NB4 (cell line): ENCODE data around the gene TMEM59L.

Experiments used
- DNase-seq: peaks from one replicate; pipeline ENCODE4 v3.0.0; 2010; ENCODE audit warnings: low read depth
- H3K4me3 ChIP-seq: one replicate; pipeline ENCODE4 v1.5.1; 2011; ENCODE audit warnings: mild to moderate bottlenecking, low read depth, low read length, moderate library complexity
- CTCF ChIP-seq: IDR thresholded peaks from one replicate; pipeline ENCODE4 v1.5.1; 2012; ENCODE audit warnings: low read depth, low read length
- MAX ChIP-seq: IDR thresholded peaks from 2 replicates; pipeline ENCODE4 v1.6.1; 2011; ENCODE audit warnings: low read depth, low read length
- MYC ChIP-seq: IDR thresholded peaks from 2 replicates; pipeline ENCODE4 v1.6.1; 2011; ENCODE audit warnings: low read depth, low read length
- POLR2A ChIP-seq: IDR thresholded peaks from 2 replicates; pipeline ENCODE4 v1.6.1; 2011; ENCODE audit warnings: mild to moderate bottlenecking; ENCODE audit not compliant: insufficient read length; ENCODE audit errors: extremely low read depth

TMEM59L gene

DNA sequence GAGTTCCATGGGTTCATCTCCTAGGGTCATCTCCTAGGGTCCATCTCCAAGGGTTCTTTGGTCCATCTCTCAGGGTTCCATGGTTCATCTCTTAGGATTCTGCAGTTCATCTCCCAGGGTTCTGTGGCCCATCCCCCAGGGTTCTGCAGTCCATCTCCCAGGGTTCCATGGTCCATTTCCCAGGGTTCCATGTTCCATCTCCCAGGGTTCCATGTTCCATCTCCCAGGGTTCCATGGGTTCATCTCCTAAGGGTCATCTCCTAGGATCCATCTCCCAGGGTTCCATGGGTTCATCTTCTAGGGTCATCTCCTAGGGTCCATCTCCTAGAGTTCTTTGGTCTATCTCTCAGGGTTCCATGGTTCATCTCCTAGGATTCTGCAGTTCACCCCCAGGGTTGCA, 4.9 kb downstream of the TMEM59L start:
- TF ChIP-seq POLR2A (no peak), CTCF (no peak), MAX (no peak), MYC (no peak)
- no peak for DNase-seq

DNA sequence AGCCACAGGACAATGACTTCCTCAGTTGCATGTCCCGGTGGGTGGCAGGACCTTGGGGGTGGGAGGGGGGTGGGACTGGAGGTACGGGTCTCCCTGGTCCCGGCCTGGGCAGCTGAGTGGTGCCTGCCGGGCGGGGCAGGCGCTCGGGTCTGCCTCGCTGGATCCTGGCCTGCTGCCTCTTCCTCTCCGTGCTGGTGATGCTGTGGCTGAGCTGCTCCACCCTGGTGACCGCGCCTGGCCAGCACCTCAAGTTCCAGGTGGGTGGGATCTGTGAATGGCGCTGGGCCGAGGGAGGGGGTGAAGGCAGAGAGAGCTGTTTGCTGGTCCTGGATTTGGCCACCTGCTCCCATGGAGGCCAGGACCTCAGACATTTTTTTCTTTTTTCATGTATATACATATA, 5.6 kb downstream of the TMEM59L start:
- no peak overlapping the region for H3K4me3 ChIP-seq
- TF ChIP-seq POLR2A (no peak), MYC (no peak), MAX (no peak), CTCF (no peak)
- DNase-seq: no peak

More for the DNA sequence above, 4.9 kb downstream of the TMEM59L start:
- H3K4me3 ChIP-seq: no peak overlapping the region

- H3K4me3 ChIP-seq: no peak overlapping the region
- TF ChIP-seq CTCF: no peak
- TF ChIP-seq POLR2A: no peak
- DNase-seq: no peak
Observed at GRCh38 chr19:18620311-18620710, 7.6 kb downstream of the TMEM59L start.

DNA sequence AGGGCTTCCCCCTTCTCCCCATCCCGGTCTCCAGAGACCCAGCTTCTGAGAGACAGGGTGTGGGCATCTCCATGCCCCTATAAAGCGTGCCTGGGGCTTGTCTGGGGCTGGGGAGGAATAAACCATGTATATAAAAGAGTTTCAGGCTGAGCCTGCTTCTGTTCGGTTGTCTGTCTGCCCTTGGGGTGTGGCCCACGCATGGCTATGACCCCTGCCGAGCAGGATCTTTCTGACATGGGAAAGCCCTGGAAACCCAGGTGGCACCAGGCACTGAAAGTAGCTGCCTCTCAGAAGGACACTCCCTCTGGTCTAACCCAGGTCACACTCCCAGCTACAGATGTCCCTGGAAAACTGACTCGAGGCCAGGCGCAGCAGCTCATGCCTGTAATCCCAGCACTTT, 8.2 kb downstream of the TMEM59L start:
- TF ChIP-seq CTCF (no peak), MAX (no peak), POLR2A (no peak), MYC (no peak)
- no peak for DNase-seq
- no peak overlapping the region for H3K4me3 ChIP-seq

DNA sequence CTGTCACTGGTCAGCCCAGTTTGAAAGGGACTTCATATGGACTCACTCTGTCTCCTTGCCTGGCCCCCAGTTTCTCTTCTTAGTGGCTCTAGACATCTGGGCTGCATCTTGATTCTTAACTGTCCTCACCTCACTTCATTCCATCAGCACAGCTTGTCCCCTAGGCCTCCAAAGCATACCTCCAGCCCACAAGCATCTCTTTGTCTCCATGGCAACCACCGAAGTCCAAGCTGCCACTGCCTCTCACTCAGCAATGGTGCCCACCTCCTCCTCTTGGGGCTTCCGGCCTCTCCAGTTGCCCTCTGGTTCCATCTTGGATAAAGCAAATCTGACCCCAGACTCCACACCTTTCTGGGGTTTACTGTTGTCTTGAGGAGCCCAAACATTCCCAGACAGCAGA, 14.2 kb downstream of the TMEM59L start:
- TF ChIP-seq CTCF (no peak), MYC (no peak), MAX (no peak), POLR2A (no peak)
- no peak for DNase-seq
- no peak overlapping the region for H3K4me3 ChIP-seq

DNA sequence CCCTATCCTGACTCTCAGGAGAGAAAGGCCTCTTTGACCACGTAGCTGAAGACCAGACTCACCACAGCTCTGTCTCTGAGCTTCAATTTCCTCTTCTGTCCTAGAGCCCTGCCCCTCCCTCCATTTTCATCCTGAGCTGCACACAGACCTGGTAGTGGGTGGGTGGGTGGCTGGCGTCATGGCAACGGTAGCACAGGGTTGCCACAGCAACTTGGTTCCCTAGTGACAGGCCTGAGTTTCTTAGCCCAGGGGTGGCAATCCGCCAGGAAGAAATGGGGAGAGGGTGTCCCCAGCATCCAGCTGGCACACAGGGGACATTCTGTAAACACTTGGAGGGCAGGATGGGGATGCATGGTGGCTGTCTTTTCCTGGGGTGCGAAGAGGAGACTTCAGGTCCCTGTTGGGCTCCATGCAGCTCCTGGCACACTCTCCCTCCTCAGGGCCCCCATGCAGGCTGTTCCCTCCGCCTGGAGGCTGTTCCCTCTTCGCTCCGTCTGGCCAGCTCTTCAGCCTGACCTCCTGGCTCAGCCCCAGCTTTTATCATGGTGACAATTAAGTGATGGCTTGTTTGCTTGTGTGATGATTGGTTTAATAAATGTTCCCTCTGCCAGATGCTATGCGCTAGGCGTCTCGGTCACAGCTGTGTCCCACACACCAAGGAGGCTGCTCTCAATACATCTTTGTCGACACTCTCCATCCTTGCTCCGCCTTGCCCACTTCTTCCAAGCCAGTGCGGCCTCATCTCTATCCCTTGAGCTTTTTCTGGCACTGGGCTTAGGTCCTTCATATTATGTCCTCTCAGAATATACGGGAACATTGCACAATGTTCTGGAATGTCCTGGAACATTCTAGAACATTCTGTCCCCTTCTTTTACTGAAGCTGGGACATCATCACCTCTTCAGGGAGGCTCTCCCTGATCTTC, 16.8 kb downstream of the TMEM59L start:
- TF ChIP-seq MYC (no peak), CTCF (no peak), MAX (no peak), POLR2A (no peak)
- DNase-seq: no peak
- H3K4me3 ChIP-seq: no peak overlapping the region
